ENCODE data around the gene RB1.

DNA sequence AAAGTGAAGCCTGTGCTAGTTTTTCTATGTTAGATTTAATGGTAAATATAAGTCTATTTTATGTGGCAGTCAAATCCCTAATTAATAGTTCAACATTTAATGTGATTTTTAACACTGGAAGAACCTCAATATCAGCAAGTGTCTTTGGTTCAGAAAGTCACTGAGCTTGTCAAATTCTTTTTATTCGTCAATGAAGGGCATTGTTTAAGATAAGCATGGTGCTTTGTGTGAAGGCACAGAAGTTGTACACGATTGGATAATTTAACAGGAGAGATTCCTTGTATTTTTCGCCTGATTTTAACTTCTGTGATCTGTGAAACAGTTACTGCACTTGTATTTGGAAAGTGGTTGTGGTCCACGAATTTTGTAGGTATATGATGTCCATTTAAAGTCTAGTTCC is 30.2 kb upstream of the RB1 start:
- no peak for TF ChIP-seq POLR2AphosphoS5 (IDR thresholded peaks at IDR 0.05; ENCODE audit: low read depth, low read length)
- no peak for TF ChIP-seq TAF1 (IDR thresholded peaks at IDR 0.05; ENCODE audit: borderline replicate concordance, insufficient read depth, low read length)

Measured in PFSK-1 (cell line).